ENCODE data around the gene AKT1.

AKT1 gene

DNA sequence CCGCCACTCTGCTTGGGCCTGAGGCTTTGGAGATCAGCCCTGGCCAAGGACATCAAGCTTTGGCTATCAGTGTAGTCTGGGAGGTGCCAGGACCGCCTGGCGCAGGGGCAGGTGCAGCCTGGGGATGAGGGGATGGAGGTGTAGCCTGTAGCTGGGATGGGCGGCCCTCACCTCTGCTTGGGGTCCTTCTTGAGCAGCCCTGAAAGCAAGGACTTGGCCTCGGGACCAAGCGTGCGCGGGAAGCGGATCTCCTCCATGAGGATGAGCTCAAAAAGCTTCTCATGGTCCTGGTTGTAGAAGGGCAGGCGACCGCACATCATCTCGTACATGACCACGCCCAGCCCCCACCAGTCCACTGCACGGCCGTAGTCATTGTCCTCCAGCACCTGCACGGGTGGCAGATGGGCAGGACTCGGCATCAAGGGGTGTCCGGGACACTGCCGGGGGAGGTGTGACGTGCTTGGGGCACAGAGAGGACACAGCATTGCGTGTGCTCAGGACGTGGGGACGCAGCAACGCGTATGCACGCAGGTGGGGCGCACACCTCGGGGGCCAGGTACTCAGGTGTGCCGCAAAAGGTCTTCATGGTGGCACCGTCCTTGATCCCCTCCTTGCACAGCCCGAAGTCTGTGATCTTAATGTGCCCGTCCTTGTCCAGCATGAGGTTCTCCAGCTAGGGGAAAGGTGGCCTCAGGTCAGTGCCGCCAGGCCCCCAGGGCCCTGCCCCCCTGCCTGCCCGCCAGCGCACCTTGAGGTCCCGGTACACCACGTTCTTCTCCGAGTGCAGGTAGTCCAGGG lies 22.6 kb downstream of the AKT1 start:
- H3K4me3 ChIP-seq (ENCODE audit: low read depth, low read length): no peak overlapping the region
- no peak for DNase-seq (ENCODE audit: low read depth)
- TF ChIP-seq, protein P1, sequence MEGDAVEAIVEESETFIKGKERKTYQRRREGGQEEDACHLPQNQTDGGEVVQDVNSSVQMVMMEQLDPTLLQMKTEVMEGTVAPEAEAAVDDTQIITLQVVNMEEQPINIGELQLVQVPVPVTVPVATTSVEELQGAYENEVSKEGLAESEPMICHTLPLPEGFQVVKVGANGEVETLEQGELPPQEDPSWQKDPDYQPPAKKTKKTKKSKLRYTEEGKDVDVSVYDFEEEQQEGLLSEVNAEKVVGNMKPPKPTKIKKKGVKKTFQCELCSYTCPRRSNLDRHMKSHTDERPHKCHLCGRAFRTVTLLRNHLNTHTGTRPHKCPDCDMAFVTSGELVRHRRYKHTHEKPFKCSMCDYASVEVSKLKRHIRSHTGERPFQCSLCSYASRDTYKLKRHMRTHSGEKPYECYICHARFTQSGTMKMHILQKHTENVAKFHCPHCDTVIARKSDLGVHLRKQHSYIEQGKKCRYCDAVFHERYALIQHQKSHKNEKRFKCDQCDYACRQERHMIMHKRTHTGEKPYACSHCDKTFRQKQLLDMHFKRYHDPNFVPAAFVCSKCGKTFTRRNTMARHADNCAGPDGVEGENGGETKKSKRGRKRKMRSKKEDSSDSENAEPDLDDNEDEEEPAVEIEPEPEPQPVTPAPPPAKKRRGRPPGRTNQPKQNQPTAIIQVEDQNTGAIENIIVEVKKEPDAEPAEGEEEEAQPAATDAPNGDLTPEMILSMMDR (IDR thresholded peaks at IDR 0.05; ENCODE audit: low read depth, low read length, missing control alignments): no peak

GRCh38 chr14:104771918-104772706 lies 23.4 kb downstream of the AKT1 start:
- no peak overlapping the region for H3K4me3 ChIP-seq (ENCODE audit: low read depth, low read length)
- no peak for DNase-seq (ENCODE audit: low read depth)
- TF ChIP-seq, protein P1 (IDR thresholded peaks at IDR 0.05; ENCODE audit: low read depth, low read length, missing control alignments): no peak

DNA sequence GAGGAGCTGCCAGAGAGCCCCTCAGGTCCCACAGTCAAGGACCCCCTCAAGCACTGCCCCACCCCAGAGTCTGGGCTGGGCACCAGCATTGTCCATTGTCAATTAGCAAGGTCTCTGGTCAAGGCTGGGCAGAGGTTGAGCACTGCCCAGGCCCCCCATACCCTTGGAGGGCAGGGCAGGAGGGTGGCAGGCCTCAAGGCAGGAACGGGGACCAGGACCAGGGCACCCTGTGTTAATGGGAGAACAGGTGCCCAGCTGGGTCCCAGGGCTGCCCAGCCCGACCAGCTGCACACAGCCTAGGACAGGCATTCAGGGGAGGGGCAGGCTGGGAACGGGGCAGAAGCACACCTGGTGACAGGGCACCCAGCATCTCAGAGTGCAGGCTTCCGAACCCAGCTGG lies 24.2 kb downstream of the AKT1 start:
- TF ChIP-seq, protein P1 (IDR thresholded peaks at IDR 0.05; ENCODE audit: low read depth, low read length, missing control alignments): no peak
- DNase-seq (ENCODE audit: low read depth): no peak

DNA sequence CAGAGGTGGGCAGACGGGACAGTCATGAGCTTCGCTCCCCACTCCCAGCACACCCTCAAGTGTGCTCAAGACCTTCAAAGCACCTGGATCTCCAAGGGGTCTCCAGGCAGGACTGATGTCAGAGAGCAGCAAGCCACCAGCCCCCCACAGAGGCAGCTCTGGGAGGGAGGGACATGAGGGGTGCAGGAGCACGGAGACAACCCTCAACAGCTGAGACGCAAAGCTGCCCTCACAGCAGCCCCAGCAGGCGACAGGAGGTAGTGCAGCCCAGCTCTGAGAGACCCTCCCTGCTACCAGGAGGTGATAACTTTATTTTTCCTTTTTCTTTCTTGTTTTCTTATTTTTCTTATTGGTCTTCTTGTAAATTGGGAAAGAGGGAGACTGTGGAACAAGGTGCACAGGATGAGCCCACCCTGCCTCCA lies 24.7 kb downstream of the AKT1 start:
- no peak overlapping the region for H3K4me3 ChIP-seq (ENCODE audit: low read depth, low read length)
- no peak for DNase-seq (ENCODE audit: low read depth)
- TF ChIP-seq, protein P1 (IDR thresholded peaks at IDR 0.05; ENCODE audit: low read depth, low read length, missing control alignments): peak; percentile 90

More for the DNA sequence above, 24.2 kb downstream of the AKT1 start:
- no peak overlapping the region for H3K4me3 ChIP-seq (ENCODE audit: low read depth, low read length)

DNA sequence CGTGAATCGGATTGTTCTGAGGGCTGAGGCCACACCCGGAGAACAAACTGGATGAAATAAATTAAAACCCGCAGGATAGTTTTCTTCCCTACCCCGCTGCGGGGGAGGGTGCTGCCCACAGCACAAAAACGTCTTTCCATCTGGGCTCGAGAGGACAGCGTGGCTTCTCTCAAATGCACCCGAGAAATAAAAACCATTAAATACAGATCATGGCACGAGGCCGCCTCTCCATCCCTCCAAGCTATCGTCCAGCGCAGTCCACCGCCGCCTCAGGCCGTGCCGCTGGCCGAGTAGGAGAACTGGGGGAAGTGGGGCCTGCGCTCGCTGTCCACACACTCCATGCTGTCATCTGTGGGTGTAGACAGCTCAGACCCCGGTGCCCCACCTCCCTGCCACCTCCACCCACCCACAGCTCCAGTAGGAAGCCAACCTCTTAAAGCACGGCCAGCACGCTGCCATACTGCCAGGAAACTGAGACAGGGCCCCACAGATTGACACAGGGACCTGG lies 25.4 kb downstream of the AKT1 start:
- no peak for DNase-seq (ENCODE audit: low read depth)
- H3K4me3 ChIP-seq (ENCODE audit: low read depth, low read length): no peak overlapping the region
- TF ChIP-seq, protein P1 (IDR thresholded peaks at IDR 0.05; ENCODE audit: low read depth, low read length, missing control alignments): no peak

GRCh38 chr14:104769324-104770071 lies 26.1 kb downstream of the AKT1 start:
- DNase-seq (ENCODE audit: low read depth): no peak
- H3K4me3 ChIP-seq (ENCODE audit: low read depth, low read length): no peak overlapping the region
- TF ChIP-seq, protein P1 (IDR thresholded peaks at IDR 0.05; ENCODE audit: low read depth, low read length, missing control alignments): no peak

All from GM12864 (cell line).